ENCODE data around the gene LILRA1.
"Not testable (repeated sequence)": the region's sequence is repeated elsewhere in the genome, so short reads cannot be mapped to it uniquely, and the experiment has no call there.

LILRA1 gene

DNA sequence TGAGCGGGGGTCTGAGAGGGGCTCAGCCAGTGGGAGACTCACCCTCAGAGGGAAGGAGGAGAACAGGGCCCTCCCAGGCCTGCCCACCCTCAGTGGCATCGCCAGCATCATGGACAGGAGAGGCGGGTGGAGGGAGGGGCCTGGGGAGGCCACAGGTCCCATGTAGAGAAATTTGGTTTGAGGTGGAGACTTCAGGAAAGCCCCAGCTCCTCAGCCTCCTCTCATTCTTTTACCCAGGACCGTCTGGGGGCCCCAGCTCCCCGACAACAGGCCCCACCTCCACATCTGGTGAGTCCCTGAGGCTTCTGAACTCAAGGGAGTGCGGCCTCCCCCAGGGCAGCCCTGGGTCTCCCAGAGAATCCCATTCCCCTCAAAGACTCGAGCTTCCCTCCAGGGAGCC is 40.0 kb downstream of the LILRA1 start:
- Histone ChIP-seq H3K27ac (replicated peaks) (no peak overlapping the region), H3K4me3 (replicated peaks; ENCODE audit: insufficient read depth, low read length) (no peak overlapping the region), H3K27me3 (ENCODE audit: insufficient read depth, poor library complexity, severe bottlenecking) (no peaks in the 10 kb centered on the region)
- TF ChIP-seq CTCF (IDR thresholded peaks at IDR 0.05; ENCODE audit: insufficient read depth, low read length) (no peak), GABPA (IDR thresholded peaks at IDR 0.05; ENCODE audit: low read depth) (no peak), POLR2AphosphoS5 (IDR thresholded peaks at IDR 0.05; ENCODE audit: low read depth) (no peak), SPI1 (IDR thresholded peaks at IDR 0.05; ENCODE audit: borderline replicate concordance, low read depth) (no peak)
- TF ChIP-seq, protein P1, sequence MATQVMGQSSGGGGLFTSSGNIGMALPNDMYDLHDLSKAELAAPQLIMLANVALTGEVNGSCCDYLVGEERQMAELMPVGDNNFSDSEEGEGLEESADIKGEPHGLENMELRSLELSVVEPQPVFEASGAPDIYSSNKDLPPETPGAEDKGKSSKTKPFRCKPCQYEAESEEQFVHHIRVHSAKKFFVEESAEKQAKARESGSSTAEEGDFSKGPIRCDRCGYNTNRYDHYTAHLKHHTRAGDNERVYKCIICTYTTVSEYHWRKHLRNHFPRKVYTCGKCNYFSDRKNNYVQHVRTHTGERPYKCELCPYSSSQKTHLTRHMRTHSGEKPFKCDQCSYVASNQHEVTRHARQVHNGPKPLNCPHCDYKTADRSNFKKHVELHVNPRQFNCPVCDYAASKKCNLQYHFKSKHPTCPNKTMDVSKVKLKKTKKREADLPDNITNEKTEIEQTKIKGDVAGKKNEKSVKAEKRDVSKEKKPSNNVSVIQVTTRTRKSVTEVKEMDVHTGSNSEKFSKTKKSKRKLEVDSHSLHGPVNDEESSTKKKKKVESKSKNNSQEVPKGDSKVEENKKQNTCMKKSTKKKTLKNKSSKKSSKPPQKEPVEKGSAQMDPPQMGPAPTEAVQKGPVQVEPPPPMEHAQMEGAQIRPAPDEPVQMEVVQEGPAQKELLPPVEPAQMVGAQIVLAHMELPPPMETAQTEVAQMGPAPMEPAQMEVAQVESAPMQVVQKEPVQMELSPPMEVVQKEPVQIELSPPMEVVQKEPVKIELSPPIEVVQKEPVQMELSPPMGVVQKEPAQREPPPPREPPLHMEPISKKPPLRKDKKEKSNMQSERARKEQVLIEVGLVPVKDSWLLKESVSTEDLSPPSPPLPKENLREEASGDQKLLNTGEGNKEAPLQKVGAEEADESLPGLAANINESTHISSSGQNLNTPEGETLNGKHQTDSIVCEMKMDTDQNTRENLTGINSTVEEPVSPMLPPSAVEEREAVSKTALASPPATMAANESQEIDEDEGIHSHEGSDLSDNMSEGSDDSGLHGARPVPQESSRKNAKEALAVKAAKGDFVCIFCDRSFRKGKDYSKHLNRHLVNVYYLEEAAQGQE (IDR thresholded peaks at IDR 0.05; ENCODE audit: insufficient replicate concordance, low read depth), result no peak
- no peak for DNase-seq (ENCODE audit: low read depth in 1 of 2, low spot score in 1 of 2)

- not testable (repeated sequence) for H3K4me3 ChIP-seq (replicated peaks; ENCODE audit: insufficient read depth, low read length); H3K27me3 ChIP-seq (ENCODE audit: insufficient read depth, poor library complexity, severe bottlenecking); H3K27ac ChIP-seq (replicated peaks); DNase-seq (ENCODE audit: low read depth in 1 of 2, low spot score in 1 of 2)
Measured at GRCh38 chr19:54636081-54636480, 42.6 kb downstream of the LILRA1 start.

DNA sequence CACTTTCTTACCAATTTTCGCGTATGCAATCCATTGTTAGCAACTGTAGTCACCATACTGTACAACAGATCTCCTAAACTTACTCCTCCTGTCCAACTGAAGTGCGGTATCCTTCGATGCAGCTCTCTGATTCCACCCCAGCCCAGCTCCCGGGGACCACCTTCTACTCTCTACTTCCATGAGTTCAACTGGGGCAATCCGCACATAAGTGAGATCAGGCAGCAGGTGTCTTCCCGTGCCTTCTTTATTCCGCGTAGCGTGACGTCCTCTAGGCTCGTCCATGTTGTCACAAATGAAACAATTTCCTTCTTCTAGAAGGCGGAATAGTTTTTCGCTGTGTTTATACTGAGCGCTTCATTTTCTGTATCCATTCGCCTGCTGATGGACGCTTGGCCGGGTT is 45.3 kb downstream of the LILRA1 start:
- Histone ChIP-seq H3K4me3 (replicated peaks; ENCODE audit: insufficient read depth, low read length) (no peak overlapping the region), H3K27ac (replicated peaks) (no peak overlapping the region), H3K27me3 (ENCODE audit: insufficient read depth, poor library complexity, severe bottlenecking) (no peaks in the 10 kb centered on the region)
- DNase-seq (ENCODE audit: low read depth in 1 of 2, low spot score in 1 of 2), result no peak
- TF ChIP-seq, protein P1 (IDR thresholded peaks at IDR 0.05; ENCODE audit: insufficient replicate concordance, low read depth), result no peak
- TF ChIP-seq CTCF (IDR thresholded peaks at IDR 0.05; ENCODE audit: insufficient read depth, low read length) (no peak), POLR2AphosphoS5 (IDR thresholded peaks at IDR 0.05; ENCODE audit: low read depth) (no peak), SPI1 (IDR thresholded peaks at IDR 0.05; ENCODE audit: borderline replicate concordance, low read depth) (no peak), GABPA (IDR thresholded peaks at IDR 0.05; ENCODE audit: low read depth) (no peak)

DNA sequence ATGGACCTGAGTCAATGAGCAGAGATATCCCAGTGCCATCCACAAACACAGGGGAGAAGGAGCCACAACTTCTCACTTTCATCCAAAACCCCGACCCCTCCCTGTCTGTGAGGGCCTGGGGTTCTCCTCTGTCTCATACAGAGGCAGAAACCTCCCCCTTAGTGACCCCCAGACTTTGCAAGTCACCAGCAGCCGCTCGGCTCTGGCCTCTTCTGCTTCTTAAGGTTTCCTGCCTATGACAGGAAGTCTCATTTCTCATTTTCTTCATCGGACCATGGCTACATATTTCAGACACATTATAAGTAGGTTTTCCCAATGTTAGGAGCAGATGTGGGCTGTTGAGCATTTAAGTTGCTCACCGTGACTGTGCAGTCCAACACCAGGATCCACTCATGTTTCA is 49.5 kb downstream of the LILRA1 start:
- H3K27ac ChIP-seq (replicated peaks); H3K27me3 ChIP-seq (ENCODE audit: insufficient read depth, poor library complexity, severe bottlenecking); H3K4me3 ChIP-seq (replicated peaks; ENCODE audit: insufficient read depth, low read length); DNase-seq (ENCODE audit: low read depth in 1 of 2, low spot score in 1 of 2): not testable (repeated sequence)

DNA sequence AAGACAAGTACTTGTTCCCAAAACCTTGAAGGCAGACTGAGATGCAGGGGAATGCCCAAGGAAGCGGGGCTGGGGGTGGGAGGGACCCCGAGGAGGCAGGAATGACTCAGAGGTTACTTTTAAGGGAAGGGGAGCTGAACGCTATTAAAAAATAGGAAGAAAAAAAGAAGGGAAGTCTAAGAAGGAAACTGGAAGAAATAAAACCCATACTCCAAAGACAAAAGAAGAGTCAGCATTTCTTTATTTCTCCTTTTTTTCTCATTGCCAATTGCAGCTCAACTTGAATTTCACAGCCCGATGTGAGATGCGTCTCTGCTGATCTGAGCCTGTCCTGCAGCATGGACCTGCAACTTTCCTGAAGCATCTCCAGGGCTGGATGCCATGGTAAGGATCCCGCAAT is 50.2 kb downstream of the LILRA1 start:
- DNase-seq (ENCODE audit: low read depth in 1 of 2, low spot score in 1 of 2); H3K4me3 ChIP-seq (replicated peaks; ENCODE audit: insufficient read depth, low read length); H3K27me3 ChIP-seq (ENCODE audit: insufficient read depth, poor library complexity, severe bottlenecking); H3K27ac ChIP-seq (replicated peaks): not testable (repeated sequence)

All from HL-60 (cell line).